Activated T-helper 1 cell treated with anti-CD3 and anti-CD28 coated beads, Interleukin-2, amount 50 U/mL, for 16 hours (primary cell): ENCODE data around the gene PAPPA.

Experiments used
- DNase-seq, 2 donors: peaks; one replicate each; pipeline ENCODE4 v3.0.0-alpha.2; 2020; ENCODE audit warnings: low read depth in 1 of 2, low spot score in 1 of 2

Gene PAPPA

DNA sequence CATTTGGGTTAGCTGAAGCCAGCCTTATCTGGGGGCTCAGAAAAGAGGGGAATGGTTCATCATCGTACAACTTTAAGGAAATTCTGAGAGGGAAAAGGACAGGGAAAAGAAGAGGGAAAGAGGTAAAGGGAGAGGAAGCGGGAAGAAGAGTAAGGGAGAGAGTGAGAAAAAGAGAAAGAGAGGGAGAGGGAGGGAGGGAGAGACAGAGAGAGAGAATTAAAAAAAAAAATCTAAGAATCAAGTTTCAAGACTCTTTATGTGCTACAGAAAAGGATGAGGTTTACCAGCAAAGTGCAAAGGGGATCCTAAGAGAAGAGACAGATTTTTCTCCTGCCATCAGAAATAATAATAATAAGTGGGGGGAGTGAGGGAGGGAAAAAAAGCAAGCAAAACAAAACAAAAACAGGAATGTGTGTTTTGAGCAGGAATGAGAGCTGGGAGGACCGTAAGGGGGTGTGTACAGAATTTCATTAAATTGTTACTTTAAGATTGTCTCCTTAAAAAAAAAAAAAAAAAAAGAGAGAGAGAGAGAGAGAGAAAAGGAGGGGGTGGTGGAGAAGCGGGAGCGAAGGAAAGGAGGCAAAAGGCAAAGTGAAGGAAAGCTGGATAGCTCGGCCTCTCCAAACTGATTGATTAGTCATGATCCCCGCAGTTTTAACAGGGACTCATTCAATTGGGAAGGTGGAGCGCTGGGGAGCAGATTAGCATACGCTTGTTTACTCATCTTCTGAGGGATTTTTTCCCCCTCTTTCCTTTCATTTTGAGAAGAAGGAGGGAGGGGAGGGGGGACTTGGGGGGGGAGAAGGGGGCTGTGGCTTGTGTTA is 438 bp upstream of the PAPPA start:
- no peak for DNase-seq

GRCh38 chr9:116154334-116154975 is 864 bp downstream of the PAPPA start:
- DNase-seq: no peak

DNA sequence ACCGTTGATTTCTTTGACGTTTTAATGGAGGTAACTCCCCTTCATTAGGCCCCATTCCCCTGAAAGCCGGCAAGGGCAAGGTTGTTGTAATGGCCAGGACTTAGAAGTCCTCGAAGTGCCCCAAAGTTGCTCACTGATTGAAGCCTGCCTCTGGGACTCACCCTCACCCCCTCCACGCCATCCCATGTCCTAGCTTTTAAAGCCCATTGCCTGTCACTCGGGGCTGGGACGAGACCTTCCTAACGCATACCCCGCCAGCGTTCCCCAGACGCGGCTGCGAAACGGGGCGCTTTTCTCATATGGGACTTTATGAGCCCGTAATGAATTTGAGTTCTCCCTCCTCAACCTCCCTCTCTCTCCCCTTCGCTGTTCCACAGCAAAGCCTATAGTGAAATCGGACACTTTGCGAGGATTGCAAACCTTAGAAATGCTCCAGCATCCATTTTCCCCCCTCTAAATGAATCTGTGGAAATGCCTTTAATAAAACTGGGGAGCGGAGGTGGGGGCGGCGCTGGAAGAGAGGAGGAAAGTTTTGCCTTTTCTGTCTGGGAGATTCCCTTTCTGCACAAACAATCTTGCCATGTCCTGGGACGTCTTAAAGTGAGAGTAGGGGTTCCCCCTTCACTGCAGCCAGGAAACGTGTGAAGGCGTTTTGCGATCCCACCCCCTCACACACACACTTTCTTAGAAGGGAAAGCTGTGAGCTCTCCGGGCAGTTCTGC is 1.5 kb downstream of the PAPPA start:
- DNase-seq: no peak

DNA sequence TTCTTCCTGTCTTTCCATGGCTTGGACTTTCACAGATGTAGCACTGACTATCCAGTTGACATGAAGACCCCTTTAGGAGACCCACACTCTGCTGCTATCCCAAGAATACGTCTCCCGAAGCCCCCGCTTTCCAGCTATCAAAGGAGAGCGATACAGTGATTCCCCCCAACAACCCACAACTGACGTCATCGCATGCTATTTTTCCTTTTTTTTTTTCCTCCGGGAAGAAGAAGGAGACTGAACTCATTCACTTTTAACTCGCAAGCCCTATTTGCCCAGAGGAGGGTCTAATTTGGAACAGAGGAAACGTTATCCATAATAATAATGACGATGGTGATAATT is 2.1 kb downstream of the PAPPA start:
- DNase-seq: no peak

DNA sequence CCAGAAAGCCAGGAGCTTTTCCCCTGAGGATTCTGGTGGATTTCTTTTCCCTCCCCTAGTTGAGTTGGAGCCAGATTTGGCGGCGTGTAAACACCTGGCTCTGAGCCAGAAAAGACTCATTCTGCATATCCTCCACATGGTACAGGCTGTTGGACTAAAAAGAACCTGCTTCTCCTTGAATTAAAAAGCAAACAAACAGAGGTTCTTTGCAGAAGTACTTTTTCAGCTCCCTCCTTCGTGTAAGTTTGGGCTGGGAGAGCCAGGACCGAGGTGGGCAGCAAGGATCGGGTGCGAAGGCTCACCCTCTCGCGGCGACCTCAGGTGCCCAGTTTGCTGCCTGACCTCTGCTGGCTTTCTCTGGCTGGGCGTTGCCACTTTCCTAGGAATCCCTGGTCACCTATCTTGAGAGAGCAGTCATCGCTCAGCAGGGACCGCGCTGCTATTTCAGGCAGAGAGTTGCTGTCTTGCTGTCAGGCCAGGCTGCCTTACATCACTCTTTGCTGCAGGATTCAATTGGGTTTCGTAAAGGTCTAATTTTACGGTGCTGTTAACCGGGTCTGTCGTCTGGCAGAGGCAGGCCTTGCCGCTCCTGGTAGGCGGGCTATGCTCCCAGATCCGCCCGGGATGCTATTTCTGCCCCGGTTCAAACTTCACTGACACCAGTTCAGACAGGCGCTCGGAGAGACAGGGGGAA is 3.2 kb downstream of the PAPPA start:
- DNase-seq: no peak

DNA sequence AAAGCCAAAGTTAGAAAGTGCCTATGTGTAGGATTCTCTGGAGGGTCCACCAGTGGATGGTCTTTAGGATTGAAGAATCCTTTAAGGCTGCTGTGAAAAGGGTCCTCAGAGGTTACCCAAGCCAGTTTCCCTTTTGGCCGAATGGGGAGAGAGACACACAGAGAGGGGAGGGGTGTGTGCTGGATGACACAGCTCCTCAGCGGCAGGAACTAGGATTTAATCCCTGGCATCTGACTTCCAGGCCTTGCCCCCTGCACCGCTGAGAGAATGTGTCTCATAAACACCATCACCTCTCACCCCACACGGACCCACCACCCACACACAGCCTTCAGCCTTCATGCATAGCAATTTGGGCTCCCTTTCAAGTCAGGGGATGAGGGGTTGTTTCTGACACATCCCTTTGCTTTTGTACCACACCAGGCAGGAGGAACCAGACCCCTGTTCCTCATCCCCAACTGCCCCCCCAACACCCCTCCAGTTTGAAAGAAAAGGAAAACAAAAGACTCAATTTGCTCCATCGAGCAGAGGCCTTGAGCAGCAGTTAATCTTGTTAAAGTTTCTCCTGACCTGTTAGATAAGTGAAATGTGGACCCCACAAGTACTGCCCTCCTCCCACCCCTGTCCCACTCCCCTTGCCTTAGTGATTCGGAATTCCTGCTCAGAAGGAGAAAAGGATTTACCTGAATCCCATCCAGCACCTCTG is 4.0 kb downstream of the PAPPA start:
- DNase-seq: no peak

GRCh38 chr9:116160676-116161571 is 7.3 kb downstream of the PAPPA start:
- DNase-seq: no peak

DNA sequence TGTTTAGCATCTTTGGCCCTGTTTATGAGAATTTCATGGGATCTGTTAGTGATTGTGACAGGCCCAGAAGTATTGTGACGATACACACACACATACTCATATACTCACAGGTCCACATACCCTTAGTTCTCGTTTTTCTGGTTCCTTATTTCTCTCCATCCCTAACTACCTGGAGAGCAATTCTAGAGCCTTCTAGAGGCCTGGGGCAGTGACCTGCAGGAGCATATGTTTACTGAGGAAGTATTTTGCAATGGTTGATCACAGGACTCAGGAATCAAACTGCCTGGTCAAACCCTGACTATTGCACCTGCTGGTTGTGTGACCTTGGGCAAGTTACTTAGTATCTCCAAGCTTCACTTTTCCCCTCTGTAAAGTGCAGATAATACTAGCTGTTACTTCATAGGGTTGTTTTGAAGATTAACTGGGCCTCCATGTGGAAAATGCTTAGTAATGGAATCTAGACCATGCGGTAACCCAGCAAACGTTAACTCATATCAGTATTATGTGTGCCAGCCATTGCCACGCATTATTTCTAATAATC is 8.7 kb downstream of the PAPPA start:
- DNase-seq: no peak

DNA sequence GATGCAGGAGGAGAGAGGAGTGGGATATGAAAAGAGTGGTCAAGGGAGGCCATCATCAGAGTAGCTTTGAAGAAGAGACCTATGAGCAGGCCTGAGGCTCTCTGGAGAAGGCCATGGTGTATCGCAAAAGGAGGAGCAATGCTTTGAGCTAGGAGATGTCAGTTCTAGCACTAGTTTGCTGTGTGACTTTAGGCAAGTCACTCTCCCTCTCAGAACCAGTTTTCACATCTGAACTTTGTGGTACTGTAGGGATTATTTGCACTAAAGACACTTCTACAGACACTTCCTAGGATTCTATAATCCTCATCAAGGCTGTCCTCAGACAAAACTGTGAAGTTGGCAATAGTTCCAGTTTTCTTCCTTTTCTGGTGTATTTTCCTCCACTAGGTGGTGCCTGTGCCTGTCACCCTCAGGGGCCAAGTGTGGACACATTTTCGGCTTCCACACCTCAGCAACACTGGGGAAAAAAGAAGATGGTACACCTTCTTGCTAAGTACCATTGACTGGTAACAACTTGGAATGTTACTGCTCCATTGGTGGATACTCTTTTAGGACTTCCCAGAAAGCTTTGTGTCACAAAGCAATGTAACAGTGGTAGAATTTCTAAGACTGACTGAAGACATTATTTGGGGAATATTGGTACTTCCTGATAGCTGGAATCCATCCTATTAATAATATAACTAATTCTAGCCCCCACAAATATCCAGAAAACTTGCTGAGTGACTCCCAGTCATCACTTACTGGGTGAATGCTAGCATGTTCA is 9.9 kb downstream of the PAPPA start:
- no peak for DNase-seq

GRCh38 chr9:116165912-116166311 is 12.3 kb downstream of the PAPPA start:
- no peak for DNase-seq

DNA sequence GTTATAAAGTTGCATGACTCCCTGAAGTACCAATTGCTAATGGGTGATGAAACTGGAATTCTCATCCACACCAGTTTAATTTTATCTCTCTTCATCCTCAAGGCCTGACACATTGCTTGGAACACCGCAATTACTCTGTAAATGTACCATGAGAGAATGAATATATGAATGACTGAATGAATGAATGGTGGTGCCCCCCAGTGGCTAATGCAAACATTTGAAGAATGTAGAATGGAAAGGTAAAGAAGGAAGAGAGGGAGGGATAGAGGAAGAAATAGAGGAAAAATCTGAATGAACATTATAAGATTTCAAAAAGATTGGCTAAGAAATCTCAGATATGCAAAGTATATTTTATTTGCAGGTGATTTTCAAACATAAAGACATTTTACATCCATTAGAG is 13.1 kb downstream of the PAPPA start:
- no peak for DNase-seq

- DNase-seq: no peak
Measured at GRCh38 chr9:116168231-116168630, 14.6 kb downstream of the PAPPA start.

- DNase-seq: no peak
Measured at GRCh38 chr9:116172216-116172615, 18.6 kb downstream of the PAPPA start.

DNA sequence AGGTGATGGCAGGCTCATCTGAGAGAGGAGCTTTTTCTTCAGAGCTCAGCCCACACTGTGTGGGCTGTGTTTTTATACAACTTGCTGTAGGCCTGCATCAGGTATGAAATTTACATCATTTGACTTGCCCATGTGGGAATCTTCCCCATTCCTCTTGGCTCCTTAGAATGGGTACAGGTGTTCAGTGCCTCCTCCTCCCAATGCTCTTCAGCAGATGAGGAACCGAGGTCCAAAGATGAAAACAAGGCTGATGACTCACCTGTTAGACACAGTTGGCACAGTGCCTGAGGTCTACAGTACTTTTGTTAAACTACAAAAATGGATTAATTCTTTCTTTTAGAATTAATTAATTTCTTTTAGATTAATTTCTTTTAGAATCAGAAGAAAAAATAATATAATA is 20.8 kb downstream of the PAPPA start:
- DNase-seq: no peak

- no peak for DNase-seq
Measured at GRCh38 chr9:116175614-116176013, 22.0 kb downstream of the PAPPA start.

GRCh38 chr9:116178481-116179211 is 25.1 kb downstream of the PAPPA start:
- DNase-seq: no peak

GRCh38 chr9:116179568-116179967 is 26.0 kb downstream of the PAPPA start:
- DNase-seq: no peak

DNA sequence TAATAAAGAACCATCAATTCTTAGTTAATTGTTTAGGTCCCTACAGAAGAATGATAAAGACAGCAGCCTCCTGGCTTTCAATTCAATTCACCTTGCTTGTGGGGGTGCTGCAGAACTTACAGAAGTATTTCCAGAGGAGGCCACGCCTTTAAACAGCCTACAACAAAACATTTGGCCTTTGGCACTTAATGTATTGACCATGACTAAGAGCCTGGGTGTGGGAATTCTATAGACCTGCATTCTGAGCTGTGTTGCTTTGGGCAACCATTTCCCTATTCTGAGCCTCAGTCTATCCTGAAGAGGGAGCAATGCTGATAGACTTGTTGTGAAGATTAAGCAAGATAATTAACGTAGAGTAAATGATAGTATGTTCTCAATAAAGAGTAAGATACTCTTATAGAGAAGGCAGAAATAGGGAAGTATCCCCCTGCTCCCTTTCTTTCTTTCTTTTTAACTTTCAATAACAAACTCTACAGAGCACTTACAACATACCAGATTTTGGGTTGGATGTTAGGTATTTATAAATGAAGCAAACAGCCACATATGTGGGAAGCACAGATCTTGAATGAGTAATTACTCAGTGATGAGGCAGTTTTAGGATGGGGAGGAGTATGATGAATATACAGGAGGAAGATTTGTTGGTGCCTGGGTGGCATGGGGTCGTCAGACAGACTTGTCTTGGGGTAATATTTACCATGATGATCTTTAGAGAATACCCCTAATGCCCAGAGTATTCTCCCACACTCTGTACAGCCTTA is 28.4 kb downstream of the PAPPA start:
- no peak for DNase-seq
